HG02798 (cell line): ENCODE results near the gene MRPL47.

ENCODE experiments used
- ATAC-seq: cut with Tn5 transposase; IDR thresholded peaks from one replicate; pipeline ENCODE4 v1.9.1; 2021; ENCODE audit warnings: mild to moderate bottlenecking; ENCODE audit not compliant: unreplicated experiment, poor library complexity

Gene MRPL47

GRCh38 chr3:179599531-179599930 lies 4.9 kb downstream of the MRPL47 start:
- ATAC-seq: no peak

- no peak for ATAC-seq
Observed at GRCh38 chr3:179591313-179591712, 13.1 kb downstream of the MRPL47 start.

GRCh38 chr3:179590669-179591068 lies 13.8 kb downstream of the MRPL47 start:
- ATAC-seq: no peak

GRCh38 chr3:179589143-179589542 lies 15.3 kb downstream of the MRPL47 start:
- ATAC-seq: no peak

GRCh38 chr3:179580992-179581391 lies 23.4 kb downstream of the MRPL47 start:
- no peak for ATAC-seq

- ATAC-seq: no peak
Observed at GRCh38 chr3:179565496-179565895, 38.9 kb downstream of the MRPL47 start.

- peak; percentile 52 for ATAC-seq
Observed at GRCh38 chr3:179563271-179563783, 41.1 kb downstream of the MRPL47 start.

- peak; percentile 96 for ATAC-seq
Observed at GRCh38 chr3:179562591-179563270, 41.7 kb downstream of the MRPL47 start, which contains the start of gene ACTL6A. TSS of gene ACTL6A (plus strand) at chr3:179562926. CDS start at chr3:179563093, 167 bp downstream.

GRCh38 chr3:179560791-179561190 lies 43.6 kb downstream of the MRPL47 start:
- no peak for ATAC-seq

- no peak for ATAC-seq
Observed at GRCh38 chr3:179558742-179559364, 45.6 kb downstream of the MRPL47 start.

GRCh38 chr3:179551349-179552105 lies 52.9 kb downstream of the MRPL47 start:
- ATAC-seq: no peak

- no peak for ATAC-seq
Observed at GRCh38 chr3:179546814-179547241, 57.6 kb downstream of the MRPL47 start.

- ATAC-seq: no peak
Observed at GRCh38 chr3:179544981-179545645, 59.3 kb downstream of the MRPL47 start.

GRCh38 chr3:179542375-179542774 lies 62.1 kb downstream of the MRPL47 start:
- ATAC-seq: no peak

- ATAC-seq: no peak
Observed at GRCh38 chr3:179541596-179541995, 62.8 kb downstream of the MRPL47 start.

- no peak for ATAC-seq
Observed at GRCh38 chr3:179541094-179541493, 63.3 kb downstream of the MRPL47 start.
